ENCODE data around the gene TEX10.

Gene TEX10

DNA sequence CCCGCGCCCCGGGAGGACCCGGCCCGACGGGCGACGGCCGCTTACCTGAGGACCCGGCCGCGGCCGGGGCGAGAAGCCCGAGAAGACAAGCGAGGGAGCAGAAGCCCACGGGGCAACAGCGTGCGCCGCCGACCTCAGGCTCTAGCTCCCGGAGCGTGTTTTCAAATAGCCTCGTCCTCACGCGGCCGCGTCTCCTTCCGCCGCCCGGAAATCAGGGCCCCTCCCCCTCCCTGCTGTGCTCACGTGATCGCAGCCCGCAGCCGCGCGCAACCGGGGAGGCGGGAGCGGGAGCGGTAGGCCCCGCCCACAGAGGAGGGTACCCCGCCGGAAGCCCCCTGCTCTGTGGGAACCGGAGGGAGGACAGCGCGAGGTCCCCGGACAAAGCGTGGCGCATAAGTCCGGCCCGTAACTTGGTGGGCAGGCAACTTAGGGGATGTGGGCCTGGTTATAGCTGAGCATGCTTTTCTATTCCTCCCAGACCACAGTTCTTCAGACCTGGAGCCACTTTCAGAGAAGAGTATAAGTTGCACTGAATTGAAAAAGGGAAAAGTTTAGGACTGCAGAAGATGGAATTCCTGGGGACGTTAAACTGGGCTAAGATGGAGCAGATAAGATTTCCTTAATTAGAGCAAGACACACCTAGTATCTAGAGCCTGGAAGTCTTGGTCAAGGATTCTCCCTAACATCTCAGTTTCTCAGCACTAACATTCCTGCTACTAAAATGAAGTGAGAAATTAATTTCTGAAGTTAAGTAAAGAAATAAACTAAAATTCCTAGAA is at the start of gene TEX10:
TEX10 (minus strand) TSS at position 216 of the 779 bp plus-strand sequence. CDS start 3,579 bp downstream, outside the sequence.
- ATAC-seq, result peak; percentile 88
- 0 out of 2 replicates have a peak, but pooled peaks have one; percentile 14 for TF ChIP-seq ZFP3 (CRISPR knock-in tag; IDR thresholded peaks at IDR 0.05)
- no peak for TF ChIP-seq ZNF8 (CRISPR knock-in tag; IDR thresholded peaks at IDR 0.05)

- ATAC-seq, result no peak
- TF ChIP-seq CSDC2 (CRISPR knock-in tag; IDR thresholded peaks at IDR 0.05), result no peak
- TF ChIP-seq PPARA (CRISPR knock-in tag; IDR thresholded peaks at IDR 0.05; ENCODE audit: borderline replicate concordance), result no peak
- TF ChIP-seq, protein P1, sequence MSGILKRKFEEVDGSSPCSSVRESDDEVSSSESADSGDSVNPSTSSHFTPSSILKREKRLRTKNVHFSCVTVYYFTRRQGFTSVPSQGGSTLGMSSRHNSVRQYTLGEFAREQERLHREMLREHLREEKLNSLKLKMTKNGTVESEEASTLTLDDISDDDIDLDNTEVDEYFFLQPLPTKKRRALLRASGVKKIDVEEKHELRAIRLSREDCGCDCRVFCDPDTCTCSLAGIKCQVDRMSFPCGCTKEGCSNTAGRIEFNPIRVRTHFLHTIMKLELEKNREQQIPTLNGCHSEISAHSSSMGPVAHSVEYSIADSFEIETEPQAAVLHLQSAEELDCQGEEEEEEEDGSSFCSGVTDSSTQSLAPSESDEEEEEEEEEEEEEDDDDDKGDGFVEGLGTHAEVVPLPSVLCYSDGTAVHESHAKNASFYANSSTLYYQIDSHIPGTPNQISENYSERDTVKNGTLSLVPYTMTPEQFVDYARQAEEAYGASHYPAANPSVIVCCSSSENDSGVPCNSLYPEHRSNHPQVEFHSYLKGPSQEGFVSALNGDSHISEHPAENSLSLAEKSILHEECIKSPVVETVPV (CRISPR knock-in tag; IDR thresholded peaks at IDR 0.05), result no peak
- TF ChIP-seq GLIS3 (CRISPR knock-in tag; IDR thresholded peaks at IDR 0.05), result no peak
- TF ChIP-seq ARNTL (CRISPR knock-in tag; IDR thresholded peaks at IDR 0.05; ENCODE audit: borderline replicate concordance, low read depth), result no peak
- TF ChIP-seq, protein P2, sequence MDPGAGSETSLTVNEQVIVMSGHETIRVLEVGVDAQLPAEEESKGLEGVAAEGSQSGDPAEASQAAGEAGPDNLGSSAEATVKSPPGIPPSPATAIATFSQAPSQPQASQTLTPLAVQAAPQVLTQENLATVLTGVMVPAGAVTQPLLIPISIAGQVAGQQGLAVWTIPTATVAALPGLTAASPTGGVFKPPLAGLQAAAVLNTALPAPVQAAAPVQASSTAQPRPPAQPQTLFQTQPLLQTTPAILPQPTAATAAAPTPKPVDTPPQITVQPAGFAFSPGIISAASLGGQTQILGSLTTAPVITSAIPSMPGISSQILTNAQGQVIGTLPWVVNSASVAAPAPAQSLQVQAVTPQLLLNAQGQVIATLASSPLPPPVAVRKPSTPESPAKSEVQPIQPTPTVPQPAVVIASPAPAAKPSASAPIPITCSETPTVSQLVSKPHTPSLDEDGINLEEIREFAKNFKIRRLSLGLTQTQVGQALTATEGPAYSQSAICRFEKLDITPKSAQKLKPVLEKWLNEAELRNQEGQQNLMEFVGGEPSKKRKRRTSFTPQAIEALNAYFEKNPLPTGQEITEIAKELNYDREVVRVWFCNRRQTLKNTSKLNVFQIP (CRISPR knock-in tag; IDR thresholded peaks at IDR 0.05; ENCODE audit: borderline replicate concordance, low read depth), result no peak
- TF ChIP-seq BACH2 (CRISPR knock-in tag; IDR thresholded peaks at IDR 0.05; ENCODE audit: borderline replicate concordance), result no peak
- no peak for TF ChIP-seq ESRRG (CRISPR knock-in tag; IDR thresholded peaks at IDR 0.05)
- no peak for TF ChIP-seq ZNF8 (CRISPR knock-in tag; IDR thresholded peaks at IDR 0.05)
- TF ChIP-seq ZNF565 (CRISPR knock-in tag; conservative IDR thresholded peaks at IDR 0.05; ENCODE audit: low read depth), result no peak
- no peak for TF ChIP-seq ISL1 (CRISPR knock-in tag; IDR thresholded peaks at IDR 0.05)
- TF ChIP-seq ZFP3 (CRISPR knock-in tag; IDR thresholded peaks at IDR 0.05), result no peak
Observed at GRCh38 chr9:100401042-100401441, 48.3 kb upstream of the TEX10 start.

GRCh38 chr9:100397529-100398266 is 45.0 kb upstream of the TEX10 start:
- no peak for ATAC-seq
- TF ChIP-seq, protein P3, sequence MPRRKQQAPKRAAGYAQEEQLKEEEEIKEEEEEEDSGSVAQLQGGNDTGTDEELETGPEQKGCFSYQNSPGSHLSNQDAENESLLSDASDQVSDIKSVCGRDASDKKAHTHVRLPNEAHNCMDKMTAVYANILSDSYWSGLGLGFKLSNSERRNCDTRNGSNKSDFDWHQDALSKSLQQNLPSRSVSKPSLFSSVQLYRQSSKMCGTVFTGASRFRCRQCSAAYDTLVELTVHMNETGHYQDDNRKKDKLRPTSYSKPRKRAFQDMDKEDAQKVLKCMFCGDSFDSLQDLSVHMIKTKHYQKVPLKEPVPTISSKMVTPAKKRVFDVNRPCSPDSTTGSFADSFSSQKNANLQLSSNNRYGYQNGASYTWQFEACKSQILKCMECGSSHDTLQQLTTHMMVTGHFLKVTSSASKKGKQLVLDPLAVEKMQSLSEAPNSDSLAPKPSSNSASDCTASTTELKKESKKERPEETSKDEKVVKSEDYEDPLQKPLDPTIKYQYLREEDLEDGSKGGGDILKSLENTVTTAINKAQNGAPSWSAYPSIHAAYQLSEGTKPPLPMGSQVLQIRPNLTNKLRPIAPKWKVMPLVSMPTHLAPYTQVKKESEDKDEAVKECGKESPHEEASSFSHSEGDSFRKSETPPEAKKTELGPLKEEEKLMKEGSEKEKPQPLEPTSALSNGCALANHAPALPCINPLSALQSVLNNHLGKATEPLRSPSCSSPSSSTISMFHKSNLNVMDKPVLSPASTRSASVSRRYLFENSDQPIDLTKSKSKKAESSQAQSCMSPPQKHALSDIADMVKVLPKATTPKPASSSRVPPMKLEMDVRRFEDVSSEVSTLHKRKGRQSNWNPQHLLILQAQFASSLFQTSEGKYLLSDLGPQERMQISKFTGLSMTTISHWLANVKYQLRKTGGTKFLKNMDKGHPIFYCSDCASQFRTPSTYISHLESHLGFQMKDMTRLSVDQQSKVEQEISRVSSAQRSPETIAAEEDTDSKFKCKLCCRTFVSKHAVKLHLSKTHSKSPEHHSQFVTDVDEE (CRISPR knock-in tag; IDR thresholded peaks at IDR 0.05), result no peak
- TF ChIP-seq GLIS3 (CRISPR knock-in tag; IDR thresholded peaks at IDR 0.05), result no peak
- no peak for TF ChIP-seq ZFP30 (CRISPR knock-in tag; IDR thresholded peaks at IDR 0.05)
- no peak for TF ChIP-seq SNAI2 (CRISPR knock-in tag; IDR thresholded peaks at IDR 0.05)
- no peak for TF ChIP-seq OSR1 (CRISPR knock-in tag; IDR thresholded peaks at IDR 0.05)
- TF ChIP-seq ZNF565 (CRISPR knock-in tag; conservative IDR thresholded peaks at IDR 0.05; ENCODE audit: low read depth), result no peak
- TF ChIP-seq TOX (CRISPR knock-in tag; IDR thresholded peaks at IDR 0.05; ENCODE audit: borderline replicate concordance), result no peak
- TF ChIP-seq ARNTL (CRISPR knock-in tag; IDR thresholded peaks at IDR 0.05; ENCODE audit: borderline replicate concordance, low read depth), result no peak
- TF ChIP-seq CSDC2 (CRISPR knock-in tag; IDR thresholded peaks at IDR 0.05), result no peak
- TF ChIP-seq, protein P4, sequence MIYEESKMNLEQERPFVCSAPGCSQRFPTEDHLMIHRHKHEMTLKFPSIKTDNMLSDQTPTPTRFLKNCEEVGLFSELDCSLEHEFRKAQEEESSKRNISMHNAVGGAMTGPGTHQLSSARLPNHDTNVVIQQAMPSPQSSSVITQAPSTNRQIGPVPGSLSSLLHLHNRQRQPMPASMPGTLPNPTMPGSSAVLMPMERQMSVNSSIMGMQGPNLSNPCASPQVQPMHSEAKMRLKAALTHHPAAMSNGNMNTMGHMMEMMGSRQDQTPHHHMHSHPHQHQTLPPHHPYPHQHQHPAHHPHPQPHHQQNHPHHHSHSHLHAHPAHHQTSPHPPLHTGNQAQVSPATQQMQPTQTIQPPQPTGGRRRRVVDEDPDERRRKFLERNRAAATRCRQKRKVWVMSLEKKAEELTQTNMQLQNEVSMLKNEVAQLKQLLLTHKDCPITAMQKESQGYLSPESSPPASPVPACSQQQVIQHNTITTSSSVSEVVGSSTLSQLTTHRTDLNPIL (CRISPR knock-in tag; IDR thresholded peaks at IDR 0.05; ENCODE audit: low read depth), result no peak
- TF ChIP-seq ZNF70 (CRISPR knock-in tag; IDR thresholded peaks at IDR 0.05), result no peak
- TF ChIP-seq ISL1 (CRISPR knock-in tag; IDR thresholded peaks at IDR 0.05), result no peak
- TF ChIP-seq, protein P1 (CRISPR knock-in tag; IDR thresholded peaks at IDR 0.05), result no peak
- TF ChIP-seq PATZ1 (CRISPR knock-in tag; IDR thresholded peaks at IDR 0.05; ENCODE audit: borderline replicate concordance), result no peak
- TF ChIP-seq BACH2 (CRISPR knock-in tag; IDR thresholded peaks at IDR 0.05; ENCODE audit: borderline replicate concordance), result no peak
